H1 (cell line): ENCODE data around the gene TBC1D2. TPM values are rescaled to one million over a fixed set of nuclear protein-coding genes. Genes with fewer than 3 reads are reported as not detected.

Source experiments
- CTCF ChIA-PET: fragments of 300-600 bp; sonication (Branson Sonifier 250); formaldehyde crosslinking; loops from one replicate; lab custom pipeline; 2021; ENCODE audit not compliant: partially characterized antibody; lab: Charles Lee
- POLR2A ChIA-PET: fragments of 300-600 bp; sonication (Branson Sonifier 250); formaldehyde crosslinking; loops from one replicate; lab custom pipeline; 2021; ENCODE audit warnings: inconsistent platforms; ENCODE audit not compliant: partially characterized antibody; lab: Charles Lee
- DNase-seq, 2 experiments: peaks; one replicate each; pipeline versions ENCODE4 v3.0.0 to v3.0.0-alpha.2; 2010 to 2022; ENCODE audit warnings: low spot score in 2 of 2, low read depth in 1 of 2, mixed read lengths in 1 of 2
- FAIRE-seq: peaks from 2 replicates; lab custom pipeline; 2011; peaks lifted over from hg19 to GRCh38; lab: Jason Lieb, UNC
- H2AFZ ChIP-seq: 2 replicates; pipeline ENCODE4 v1.8.1; 2012; ENCODE audit warnings: low read length, inconsistent platforms
- H2AK5ac ChIP-seq: 2 replicates; pipeline ENCODE4 v1.6.1; 2013; ENCODE audit warnings: low read depth, low read length
- H2BK120ac ChIP-seq: replicated peaks from 2 replicates; pipeline ENCODE3; 2013; ENCODE audit warnings: low read depth, low read length, inconsistent platforms
- H2BK12ac ChIP-seq: 2 replicates; pipeline ENCODE4 v1.6.1; 2013; ENCODE audit warnings: low read depth, low read length
- H2BK15ac ChIP-seq: 2 replicates; pipeline ENCODE4 v1.6.1; 2013; ENCODE audit warnings: low read length
- H2BK20ac ChIP-seq: 2 replicates; pipeline ENCODE4 v1.6.1; 2013; ENCODE audit warnings: low read length
- H2BK5ac ChIP-seq: 2 replicates; pipeline ENCODE4 v1.6.1; 2013; ENCODE audit warnings: low read depth, low read length
- H3K14ac ChIP-seq: 2 replicates; pipeline ENCODE4 v1.6.1; 2013; ENCODE audit warnings: inconsistent platforms; ENCODE audit not compliant: insufficient read length
- H3K18ac ChIP-seq: 2 replicates; pipeline ENCODE4 v1.6.1; 2013; ENCODE audit warnings: low read length; ENCODE audit errors: extremely low read depth
- H3K23ac ChIP-seq: 2 replicates; pipeline ENCODE4 v1.6.1; 2013; ENCODE audit warnings: inconsistent platforms; ENCODE audit not compliant: insufficient read length
- H3K23me2 ChIP-seq: 2 replicates; pipeline ENCODE4 v1.6.1; 2013; ENCODE audit warnings: low read depth, low read length
- H3K27ac ChIP-seq: 2 replicates; pipeline ENCODE4 v1.6.1; 2011; ENCODE audit warnings: low read depth, low read length, inconsistent platforms
- H3K27me3 ChIP-seq, 4 experiments: replicated peaks in 1 of 4; 1 replicate in 1 of 4; 2 replicates in 3 of 4; pipeline versions ENCODE4 v1.6.1 to v1.8.1; 2011 to 2013; ENCODE audit warnings: low read length in 3 of 4, mild to moderate bottlenecking in 3 of 4, inconsistent platforms in 2 of 4, mixed read lengths in 2 of 4, moderate library complexity in 1 of 4; ENCODE audit not compliant: control insufficient read depth in 3 of 4, insufficient read depth in 3 of 4; ENCODE audit errors: extremely low read depth in 1 of 4
- H3K36me3 ChIP-seq, 4 experiments: 2 replicates each; pipeline versions ENCODE4 v1.6.1 to v1.8.1; 2011 to 2013; ENCODE audit warnings: mild to moderate bottlenecking in 4 of 4, low read length in 3 of 4, moderate library complexity in 2 of 4, control low read depth in 1 of 4, inconsistent platforms in 1 of 4; ENCODE audit not compliant: insufficient read depth in 4 of 4, control insufficient read depth in 2 of 4
- H3K4ac ChIP-seq: replicated peaks from 2 replicates; pipeline ENCODE3; 2013; ENCODE audit warnings: low read length, low read depth, mixed read lengths, inconsistent platforms; ENCODE audit not compliant: insufficient read length
- H3K4me1 ChIP-seq, 4 experiments: replicated peaks in 1 of 4; 1 replicate in 1 of 4; 2 replicates in 3 of 4; pipeline versions ENCODE4 v1.6.1 to v1.8.1; 2011 to 2013; ENCODE audit warnings: low read length in 3 of 4, inconsistent platforms in 2 of 4, mixed read lengths in 1 of 4; ENCODE audit not compliant: insufficient read depth in 4 of 4, control insufficient read depth in 3 of 4
- H3K4me2 ChIP-seq, 2 experiments: 2 replicates each; pipeline versions ENCODE4 v1.6.1 to v1.8.1; 2011 to 2013; ENCODE audit warnings: low read depth in 2 of 2, low read length in 2 of 2, control low read depth in 1 of 2, inconsistent platforms in 1 of 2, mild to moderate bottlenecking in 1 of 2; ENCODE audit not compliant: insufficient read depth in 1 of 2
- H3K4me3 ChIP-seq, 4 experiments: fragments of 200-600, 300-600 bp in 1 of 4; sonication (generic), shearing (Covaris generic), sonication (Bioruptor Twin) in 1 of 4; 2 replicates each; pipeline versions ENCODE4 v1.5.1 to v1.8.1; 2011 to 2016; ENCODE audit warnings: low read length in 4 of 4, low read depth in 3 of 4, control low read depth in 2 of 4, inconsistent platforms in 2 of 4, mild to moderate bottlenecking in 2 of 4, mixed read lengths in 1 of 4, moderate library complexity in 1 of 4; ENCODE audit not compliant: insufficient read depth in 2 of 4; ENCODE audit errors: extremely low read depth in 1 of 4
- H3K56ac ChIP-seq: replicated peaks from 2 replicates; pipeline ENCODE3; 2013; ENCODE audit warnings: low read depth, mild to moderate bottlenecking, mixed read lengths, low read length, inconsistent platforms; ENCODE audit not compliant: insufficient read length
- H3K79me1 ChIP-seq: 2 replicates; pipeline ENCODE4 v1.6.1; 2013; ENCODE audit warnings: low read depth, low read length, control low read depth
- H3K79me2 ChIP-seq, 2 experiments: 2 replicates each; pipeline versions ENCODE4 v1.6.1 to v1.8.1; 2012 to 2013; ENCODE audit warnings: low read length in 2 of 2, mild to moderate bottlenecking in 2 of 2, inconsistent platforms in 1 of 2; ENCODE audit not compliant: insufficient read depth in 2 of 2, control insufficient read depth in 1 of 2
- H3K9ac ChIP-seq, 4 experiments: replicated peaks in 1 of 4; 1 replicate in 1 of 4; 2 replicates in 3 of 4; pipeline versions ENCODE4 v1.6.1 to v1.8.1; 2011 to 2013; ENCODE audit warnings: low read depth in 3 of 4, low read length in 3 of 4, control low read depth in 2 of 4, mild to moderate bottlenecking in 2 of 4, moderate library complexity in 2 of 4, inconsistent platforms in 1 of 4; ENCODE audit errors: extremely low read depth in 1 of 4
- H3K9me3 ChIP-seq, 2 experiments: 2 replicates each; pipeline versions ENCODE4 v1.6.1 to v1.8.1; 2012 to 2013; ENCODE audit warnings: mild to moderate bottlenecking in 2 of 2, moderate library complexity in 2 of 2, control low read depth in 1 of 2, inconsistent platforms in 1 of 2, low read depth in 1 of 2, low read length in 1 of 2, mixed read lengths in 1 of 2; ENCODE audit not compliant: insufficient read depth in 2 of 2
- H4K20me1 ChIP-seq, 2 experiments: replicated peaks in 1 of 2; 2 replicates each; pipeline versions ENCODE3 to v1.8.1; 2011 to 2013; ENCODE audit warnings: inconsistent platforms in 2 of 2, low read length in 2 of 2, mild to moderate bottlenecking in 1 of 2; ENCODE audit not compliant: insufficient read depth in 2 of 2, control insufficient read depth in 1 of 2
- H4K5ac ChIP-seq: 2 replicates; pipeline ENCODE4 v1.6.1; 2013; ENCODE audit warnings: low read length, low read depth, mixed read lengths, inconsistent platforms; ENCODE audit not compliant: insufficient read length
- H4K8ac ChIP-seq: 2 replicates; pipeline ENCODE4 v1.8.0; 2013; ENCODE audit warnings: mild to moderate bottlenecking, moderate library complexity, low read length, inconsistent platforms; ENCODE audit not compliant: insufficient read depth; ENCODE audit errors: extremely low read depth
- H4K91ac ChIP-seq: replicated peaks from 2 replicates; pipeline ENCODE3; 2013; ENCODE audit warnings: low read length, mixed read lengths, inconsistent platforms; ENCODE audit not compliant: insufficient read length
- CTBP2 ChIP-seq: IDR thresholded peaks from 2 replicates; pipeline ENCODE4 v1.7.0; 2011; ENCODE audit warnings: borderline replicate concordance, mild to moderate bottlenecking, moderate library complexity, mixed read lengths, low read length; ENCODE audit not compliant: insufficient read depth, insufficient read length
- RBBP5 ChIP-seq: IDR thresholded peaks from 2 replicates; pipeline ENCODE4 v1.7.1; 2012; ENCODE audit warnings: low read depth, mild to moderate bottlenecking, inconsistent platforms, low read length, moderate library complexity, borderline replicate concordance
- SIRT6 ChIP-seq: IDR thresholded peaks from one replicate; pipeline ENCODE4 v1.7.1; 2012; ENCODE audit warnings: low read length, inconsistent platforms
- SP1 ChIP-seq: IDR thresholded peaks from 2 replicates; pipeline ENCODE4 v1.6.1; 2011; ENCODE audit warnings: low read depth, low read length
- SUZ12 ChIP-seq: fragments of 200-600 bp; sonication (generic); IDR thresholded peaks from 2 replicates; pipeline ENCODE4 v1.6.1; 2012; ENCODE audit warnings: mild to moderate bottlenecking, inconsistent platforms, low read length, moderate library complexity, mixed read lengths
- TAF7 ChIP-seq: optimal IDR thresholded peaks from 2 replicates; pipeline ENCODE3; 2011; ENCODE audit warnings: low read depth, mild to moderate bottlenecking, inconsistent platforms, low read length, moderate library complexity, borderline replicate concordance
- TBP ChIP-seq: IDR thresholded peaks from 2 replicates; pipeline ENCODE4 v1.6.1; 2011; ENCODE audit warnings: low read depth, low read length, improper control_type of control experiment
- TEAD4 ChIP-seq: IDR thresholded peaks from 2 replicates; pipeline ENCODE4 v1.6.1; 2012; ENCODE audit warnings: low read depth, low read length, inconsistent platforms, mixed read lengths
- whole genome bisulfite sequencing, 2 experiments: shearing (Covaris generic) in 1 of 2; methylation state at CpG; one replicate each; pipeline versions ENCODE4 v1.1.6 to v1.1.7; 2013 to 2015; ENCODE audit warnings: low lambda C conversion rate in 2 of 2, mixed read lengths in 2 of 2, inconsistent platforms in 1 of 2, low coverage in 1 of 2, missing lambda C conversion rate in 1 of 2; ENCODE audit not compliant: insufficient replicate concordance in 2 of 2, insufficient coverage in 1 of 2, insufficient read length in 1 of 2; ENCODE audit errors: extremely low coverage in 1 of 2, missing lambda C conversion rate in 1 of 2; 5-methylcytosine and 5-hydroxymethylcytosine counted together
- polyA plus RNA-seq, 7 experiments: library from polyadenylated mRNA; depleted of rRNA in 3 of 7; stranded (reverse) in 5 of 7; unstranded in 2 of 7; fragments of >200 nt in 5 of 7; fragments of 200-250 nt in 2 of 7; gene quantifications; 1 replicate in 5 of 7; 2 replicates in 1 of 7; 4 replicates in 1 of 7; pipeline versions ENCODE4 v1.2.1 to v1.2.3, GENCODE V29; 2011 to 2013; ENCODE audit warnings: missing spikeins in 2 of 7, mixed read lengths in 2 of 7
- total RNA-seq: library from RNA; stranded (reverse); fragmentation: NEBNext Ultra II Directional; extraction: Animal tissue kit (Norgen Biotek cat#: 25700); gene quantifications from 2 replicates; pipeline ENCODE4 v1.2.1, GENCODE V29; 2021

TBC1D2 gene
- total and polyA plus RNA-seq, 2 of the 8 experiments (the other 6 are each of a cell fraction or from before 2014, with no cell fraction given), result 7.4 TPM

- H3K27ac ChIP-seq, result no peak overlapping the region
- no peaks in the 10 kb centered on the region for H3K23me2 ChIP-seq
- TF ChIP-seq CTBP2 (no peak), SIRT6 (no peak), SUZ12 (no peak), TEAD4 (no peak), TAF7 (no peak), RBBP5 (no peak), SP1 (no peak), TBP (no peak)
- no peaks in the 10 kb centered on the region for H3K9me3 ChIP-seq
- no peak overlapping the region for H2BK20ac ChIP-seq
- H2BK120ac ChIP-seq, result no peak overlapping the region
- DNase-seq (no peak), FAIRE-seq (no peak)
- no peak overlapping the region for H3K18ac ChIP-seq
- no peak overlapping the region for H2AFZ ChIP-seq
- no peaks in the 10 kb centered on the region; a peak in 1 of 8 replicates for H3K36me3 ChIP-seq
- H3K9ac ChIP-seq, result no peak overlapping the region
- no peak overlapping the region for H2AK5ac ChIP-seq
- no peaks in the 10 kb centered on the region for H3K79me1 ChIP-seq
- H3K14ac ChIP-seq, result no peak overlapping the region
- H3K23ac ChIP-seq, result no peak overlapping the region
- POLR2A ChIA-PET, result interaction anchor here (1.0 kb wide), 3 partner anchors 11 to 21 kb away, joined by 3 to 5 read pairs (median 4); partner anchors contain the start of gene TBC1D2
- 89% methylated on average over 3 of the region's 3 CpGs; no CpG with 5 or more reads in 1 of the 2 experiments for WGBS, 2 experiments
- CTCF ChIA-PET, result interaction anchor here (0.9 to 3.4 kb wide), 15 partner anchors 8 to 148 kb away, joined by 3 to 18 read pairs (median 7); partner anchors contain the start of gene TBC1D2
- no peak overlapping the region for H2BK15ac ChIP-seq
- no peak overlapping the region for H4K8ac ChIP-seq
- H3K56ac ChIP-seq, result no peak overlapping the region
- H2BK5ac ChIP-seq, result no peak overlapping the region
- no peak overlapping the region for H4K91ac ChIP-seq
- H3K79me2 ChIP-seq, result no peaks in the 10 kb centered on the region
- H3K4me1 ChIP-seq, result peaks cover 0 to 3% (median 1%) of the 10 kb centered on the region in 4 experiments; a peak in 3 of 7 replicates
- H3K27me3 ChIP-seq, result no peaks in the 10 kb centered on the region
- H3K4me2 ChIP-seq, result no peak overlapping the region
- no peak overlapping the region for H3K4ac ChIP-seq
- no peak overlapping the region for H4K5ac ChIP-seq
- no peak overlapping the region for H2BK12ac ChIP-seq
- H4K20me1 ChIP-seq, result no peaks in the 10 kb centered on the region
- no peak overlapping the region for H3K4me3 ChIP-seq
These were observed 15.0 kb downstream of the TBC1D2 start for GRCh38 chr9:98240475-98240874.
